Measurements from ENCODE around the gene GABRB1.

The GABRB1 gene

GRCh38 chr4:47049347-47049746, 18.0 kb downstream of the GABRB1 start:
- no peak for DNase-seq (ENCODE audit: low spot score)

DNA sequence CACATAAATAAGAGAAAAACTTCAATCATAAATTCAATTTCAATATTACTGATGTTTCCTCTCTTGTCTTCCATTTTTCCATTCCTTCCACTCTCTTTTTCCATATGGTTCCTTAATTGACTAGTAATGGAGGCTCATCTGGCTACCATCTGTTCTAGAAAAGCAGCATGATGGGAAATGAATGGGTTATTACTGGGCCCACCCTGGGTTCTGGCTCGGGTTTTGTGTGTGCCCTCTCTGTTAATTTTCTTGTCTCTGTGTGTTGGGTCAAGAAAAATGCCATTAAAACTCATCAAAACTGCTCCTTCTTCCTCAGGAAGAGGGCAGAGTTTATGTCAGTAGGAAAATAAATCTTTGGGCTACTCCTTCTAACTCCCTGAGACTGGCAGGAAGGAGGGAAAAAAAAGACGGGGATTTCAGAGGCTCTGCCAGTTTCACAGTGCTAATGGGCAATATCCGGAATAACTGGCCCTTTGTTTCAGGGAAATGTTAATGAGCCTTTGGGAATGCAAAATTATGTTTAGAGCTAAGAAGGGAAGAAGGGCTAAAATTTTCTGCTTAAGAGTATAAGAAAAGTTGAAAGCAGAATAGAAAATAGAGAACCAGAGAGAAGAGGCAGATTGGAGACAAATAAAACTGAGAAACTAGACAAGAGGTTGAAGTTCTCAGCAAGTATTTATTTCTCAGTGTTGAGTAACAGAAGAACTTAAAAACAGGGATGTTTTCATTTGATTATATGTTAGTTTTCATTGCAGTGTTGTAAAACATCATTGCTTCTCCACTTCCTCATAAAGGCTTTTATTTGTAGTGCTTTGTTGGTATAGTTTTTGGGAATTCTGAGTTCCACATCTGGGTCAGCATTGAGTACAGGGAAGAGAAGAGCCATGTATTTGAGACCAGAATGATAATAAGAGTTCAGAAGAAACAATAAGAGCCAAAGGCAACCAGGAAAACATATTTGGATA, 19.7 kb downstream of the GABRB1 start:
- DNase-seq (ENCODE audit: low spot score): no peak

DNA sequence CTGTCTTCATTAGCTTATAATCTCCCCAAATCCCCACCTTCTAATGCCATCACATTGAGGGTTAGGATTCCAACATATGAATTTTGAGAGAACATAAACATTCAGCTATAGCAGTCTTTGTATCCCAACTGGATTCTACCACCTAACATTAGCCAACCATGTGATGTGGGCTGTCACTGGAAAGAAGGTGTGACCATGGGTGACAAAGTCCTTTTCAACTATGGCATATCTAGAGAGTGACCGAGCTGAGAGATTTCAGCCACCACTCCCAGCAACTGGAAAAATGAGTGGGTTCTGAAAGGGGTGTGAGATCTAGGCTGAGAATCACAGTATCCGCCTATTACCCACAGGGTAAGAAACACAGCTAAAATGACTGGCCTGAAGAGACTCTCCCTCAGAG, 22.1 kb downstream of the GABRB1 start:
- DNase-seq (ENCODE audit: low spot score): no peak

DNA sequence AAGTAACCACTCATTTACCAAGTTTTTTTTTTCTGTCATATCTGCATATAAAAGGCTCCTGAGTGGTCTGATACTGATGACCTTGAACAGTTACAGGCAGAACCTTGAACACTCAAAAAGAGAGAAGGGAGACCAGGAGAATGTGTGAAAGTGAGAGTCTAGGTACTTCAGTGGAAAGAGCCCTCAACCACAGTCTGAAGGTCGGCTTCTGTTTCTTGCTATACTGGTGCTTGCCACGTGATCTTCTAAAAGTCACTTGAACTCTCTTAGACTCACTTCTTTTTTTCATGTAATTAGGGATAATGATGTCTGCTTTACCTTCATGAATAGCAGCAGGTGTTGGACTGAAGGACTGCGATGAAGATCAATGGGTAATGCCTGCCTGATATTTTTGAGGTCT, 22.8 kb downstream of the GABRB1 start:
- no peak for DNase-seq (ENCODE audit: low spot score)

DNA sequence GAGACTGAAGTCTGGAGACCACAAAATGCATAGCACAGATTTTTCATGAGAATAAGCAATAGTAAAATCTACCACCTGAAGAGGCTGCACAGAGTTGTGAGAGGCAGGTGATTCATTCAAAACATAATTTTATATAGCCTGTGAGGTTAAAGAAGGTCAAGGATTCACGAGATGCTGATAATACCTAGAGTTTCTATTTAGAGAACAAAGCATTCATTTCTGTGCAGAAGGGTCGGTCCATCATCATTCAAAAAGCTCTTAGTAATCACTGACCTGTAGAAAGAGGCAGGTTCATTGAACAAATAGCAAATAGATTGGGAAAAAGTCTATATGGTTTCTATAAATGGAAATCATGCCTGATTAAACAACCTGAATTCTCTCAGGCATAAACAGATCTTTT, 26.6 kb downstream of the GABRB1 start:
- no peak for DNase-seq (ENCODE audit: low spot score)

DNA sequence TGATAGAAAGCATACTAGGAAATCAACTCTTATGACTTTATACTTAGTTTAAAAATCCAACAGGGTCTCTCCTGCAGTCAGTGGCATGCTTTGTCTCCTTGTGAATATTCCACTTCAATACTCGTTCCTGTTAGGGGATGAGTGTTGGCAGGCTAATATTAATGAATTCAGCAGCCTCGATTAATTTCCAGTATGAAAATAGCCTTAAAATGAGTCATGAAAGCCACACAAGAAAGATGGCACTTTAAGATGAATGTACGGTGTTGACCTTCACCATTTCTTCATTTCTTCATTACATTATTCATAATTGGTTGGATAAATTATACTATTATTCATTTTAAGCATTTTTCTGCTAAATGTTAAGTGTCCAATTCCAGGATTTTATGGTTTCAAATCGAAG, 29.2 kb downstream of the GABRB1 start:
- no peak for DNase-seq (ENCODE audit: low spot score)

DNA sequence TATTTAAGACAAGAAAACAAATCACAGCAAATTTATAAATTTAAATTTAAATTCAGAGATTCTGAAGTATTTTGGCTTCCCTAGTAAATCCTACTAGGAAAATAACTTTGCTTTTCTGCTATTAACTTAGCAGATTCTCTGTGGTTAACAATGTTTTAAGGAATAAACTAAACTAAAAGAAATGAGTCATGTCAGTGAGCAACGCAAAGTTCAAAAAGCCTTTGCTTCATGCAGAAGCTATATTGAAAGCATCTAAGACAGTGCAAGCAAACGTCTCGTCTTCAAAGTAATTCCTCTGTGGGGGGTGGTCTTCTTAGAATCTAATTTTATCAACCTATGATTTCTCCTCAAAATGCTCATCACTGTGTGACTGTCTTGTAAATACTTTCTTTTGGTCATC, 30.1 kb downstream of the GABRB1 start:
- no peak for DNase-seq (ENCODE audit: low spot score)

- no peak for DNase-seq (ENCODE audit: low spot score)
Measured at GRCh38 chr4:47065051-47065481, 33.7 kb downstream of the GABRB1 start.

GRCh38 chr4:47068986-47069385, 37.6 kb downstream of the GABRB1 start:
- DNase-seq (ENCODE audit: low spot score): no peak

DNA sequence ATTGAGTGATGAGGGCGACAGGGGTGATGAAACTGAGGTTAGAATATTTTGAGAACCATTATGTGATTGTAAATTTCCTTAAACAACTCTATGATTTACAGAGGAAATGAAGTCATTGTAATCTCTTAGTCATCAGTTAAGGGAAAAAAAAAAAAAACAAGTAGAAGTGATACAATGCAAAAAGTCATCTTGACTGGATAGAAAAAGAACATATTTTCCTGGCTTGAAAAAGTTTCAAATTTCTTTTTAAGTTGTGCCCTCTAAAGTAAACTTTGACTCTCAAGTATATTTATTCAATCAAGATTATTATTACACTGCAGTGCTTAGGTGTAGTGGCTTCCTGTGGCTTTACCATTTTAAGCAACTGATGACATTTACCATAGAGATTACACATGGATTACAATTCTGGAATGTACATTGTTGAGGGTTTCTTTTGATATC, 40.6 kb downstream of the GABRB1 start:
- DNase-seq (ENCODE audit: low spot score): no peak

- DNase-seq (ENCODE audit: low spot score): no peak
Measured at GRCh38 chr4:47073647-47074046, 42.3 kb downstream of the GABRB1 start.

GRCh38 chr4:47074816-47075215, 43.4 kb downstream of the GABRB1 start:
- no peak for DNase-seq (ENCODE audit: low spot score)

DNA sequence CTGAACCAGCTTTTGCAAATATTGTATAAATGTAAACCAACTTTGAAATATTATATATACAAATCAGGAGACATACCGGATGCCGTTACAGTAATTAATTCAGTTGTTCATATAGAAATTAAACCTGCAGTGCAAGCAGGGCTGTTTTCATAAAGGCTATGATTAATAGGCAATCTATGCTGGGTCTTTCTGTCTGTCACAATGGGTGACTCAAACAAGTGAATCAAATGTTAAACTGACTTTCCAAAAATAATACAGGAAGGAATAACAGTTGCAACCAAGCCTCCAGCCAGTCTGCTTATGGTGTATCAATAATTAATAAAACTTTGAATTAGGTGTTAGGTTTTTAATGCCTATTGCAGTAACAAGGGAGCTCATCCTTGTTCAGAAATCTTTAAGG, 43.9 kb downstream of the GABRB1 start:
- DNase-seq (ENCODE audit: low spot score): no peak

DNA sequence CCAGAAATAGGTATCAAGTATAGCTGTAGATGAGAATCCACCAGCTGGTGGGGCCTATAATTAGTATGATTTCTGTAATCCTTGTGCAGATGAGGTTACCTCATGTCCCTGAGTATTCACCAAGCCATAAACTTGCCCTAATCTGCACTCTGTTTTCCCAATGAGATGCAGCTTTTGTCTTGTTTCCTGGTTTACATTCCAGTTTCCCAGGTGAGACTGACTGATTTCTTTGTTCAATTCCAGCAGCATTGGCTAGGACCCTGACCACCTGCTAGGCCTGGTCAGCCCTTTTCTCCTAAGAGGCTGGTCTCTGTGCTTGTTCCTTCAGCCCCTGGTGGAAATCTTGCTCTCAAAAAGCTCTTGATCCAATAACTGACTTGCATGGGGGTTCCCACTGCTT, 44.6 kb downstream of the GABRB1 start:
- DNase-seq (ENCODE audit: low spot score): no peak

DNA sequence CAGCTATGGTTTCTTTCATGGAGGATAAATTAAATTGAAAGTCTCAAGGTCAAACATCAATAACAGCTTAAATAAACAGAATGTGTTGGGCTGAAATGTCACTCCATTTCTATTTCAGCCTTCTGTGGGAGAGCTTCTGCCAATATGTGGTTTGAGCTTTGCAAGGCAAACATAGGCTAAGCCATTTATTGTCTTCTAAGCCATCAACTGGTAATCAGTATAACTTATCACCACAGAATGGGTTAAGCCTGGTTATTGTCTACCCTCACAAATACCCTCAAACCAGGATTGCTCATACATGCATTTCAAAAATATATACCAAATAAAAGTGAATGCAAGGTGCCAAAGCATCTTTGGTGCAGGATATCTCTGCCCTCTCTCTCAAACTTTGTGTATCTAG, 52.7 kb downstream of the GABRB1 start:
- no peak for DNase-seq (ENCODE audit: low spot score)

GRCh38 chr4:47084795-47085194, 53.4 kb downstream of the GABRB1 start:
- DNase-seq (ENCODE audit: low spot score): no peak

- no peak for DNase-seq (ENCODE audit: low spot score)
Measured at GRCh38 chr4:47088298-47088697, 56.9 kb downstream of the GABRB1 start.

DNA sequence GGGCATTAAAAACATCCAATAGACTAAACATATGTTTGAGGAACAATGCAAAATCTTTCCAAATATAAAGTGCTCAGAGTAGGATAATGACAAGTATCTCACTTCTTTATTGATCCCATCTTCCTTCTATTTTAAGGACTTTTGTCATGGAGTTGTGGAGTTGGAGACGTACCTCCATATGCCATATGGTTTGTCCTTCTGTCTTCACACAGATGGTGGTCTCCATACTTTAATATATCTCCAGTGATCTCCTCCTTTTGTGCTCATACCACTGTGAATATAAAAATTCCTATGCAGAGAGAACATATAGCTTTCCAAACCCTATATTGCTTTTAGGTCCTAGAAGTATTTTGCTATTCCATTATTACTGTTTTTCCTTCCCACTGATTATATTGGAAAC, 64.5 kb downstream of the GABRB1 start:
- no peak for DNase-seq (ENCODE audit: low spot score)

DNA sequence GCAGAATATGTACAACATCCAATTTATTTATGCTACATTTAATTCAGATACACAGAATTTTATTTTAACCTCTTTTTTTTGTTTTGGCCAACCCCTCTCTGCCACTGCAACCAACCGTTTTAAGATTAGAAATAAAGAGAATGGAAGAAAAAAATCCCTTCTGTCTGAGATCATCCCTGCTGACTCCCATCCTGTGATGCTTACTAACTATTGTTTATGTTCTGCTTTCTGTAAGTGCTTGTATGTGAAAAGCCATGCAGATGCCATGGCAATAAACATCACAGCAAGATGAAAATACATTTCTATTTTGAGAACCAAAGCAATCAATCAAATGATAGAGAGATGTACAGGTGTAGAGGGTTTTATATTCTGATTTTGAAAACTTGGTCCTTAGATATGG, 70.1 kb downstream of the GABRB1 start:
- no peak for DNase-seq (ENCODE audit: low spot score)

DNA sequence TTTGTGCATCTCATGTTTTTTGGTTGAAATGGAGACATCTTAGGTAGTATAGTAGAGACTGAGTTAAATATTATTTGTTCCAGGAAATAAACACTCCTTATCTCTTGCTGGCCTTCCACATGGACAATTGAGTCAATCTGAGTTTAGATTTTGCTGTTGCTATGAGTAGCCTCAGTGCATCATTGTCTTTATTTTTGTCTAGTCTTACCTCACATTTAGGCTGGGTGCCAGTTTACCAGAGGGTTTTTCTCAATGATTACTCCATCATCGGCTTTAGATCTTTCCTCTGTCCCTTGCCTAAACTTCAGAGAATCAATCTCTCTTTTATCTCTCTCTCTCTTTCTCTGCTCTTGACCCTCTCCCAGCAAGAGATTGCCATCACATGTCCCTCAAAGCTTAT, 73.6 kb downstream of the GABRB1 start:
- DNase-seq (ENCODE audit: low spot score): no peak

GRCh38 chr4:47106561-47106960, 75.2 kb downstream of the GABRB1 start:
- DNase-seq (ENCODE audit: low spot score): no peak

DNA sequence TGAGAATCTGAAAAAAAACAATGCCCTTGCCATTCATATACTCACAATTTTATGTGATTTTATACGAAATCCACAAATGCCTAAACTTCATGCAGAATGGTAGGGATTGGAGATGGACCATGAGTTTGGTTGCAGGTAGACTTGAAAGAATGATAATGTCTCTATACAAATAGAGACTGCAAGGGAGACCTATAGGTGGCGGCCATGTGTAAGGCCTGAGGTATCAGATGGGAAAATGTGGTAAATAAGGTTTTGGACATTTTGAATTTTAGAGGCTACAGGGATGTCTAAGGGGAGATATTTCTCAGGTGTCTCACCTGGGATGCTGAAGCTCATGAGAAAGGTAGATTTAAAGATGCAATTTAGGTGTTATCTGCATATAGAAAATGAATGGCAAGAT, 78.0 kb downstream of the GABRB1 start:
- DNase-seq (ENCODE audit: low spot score): no peak

DNA sequence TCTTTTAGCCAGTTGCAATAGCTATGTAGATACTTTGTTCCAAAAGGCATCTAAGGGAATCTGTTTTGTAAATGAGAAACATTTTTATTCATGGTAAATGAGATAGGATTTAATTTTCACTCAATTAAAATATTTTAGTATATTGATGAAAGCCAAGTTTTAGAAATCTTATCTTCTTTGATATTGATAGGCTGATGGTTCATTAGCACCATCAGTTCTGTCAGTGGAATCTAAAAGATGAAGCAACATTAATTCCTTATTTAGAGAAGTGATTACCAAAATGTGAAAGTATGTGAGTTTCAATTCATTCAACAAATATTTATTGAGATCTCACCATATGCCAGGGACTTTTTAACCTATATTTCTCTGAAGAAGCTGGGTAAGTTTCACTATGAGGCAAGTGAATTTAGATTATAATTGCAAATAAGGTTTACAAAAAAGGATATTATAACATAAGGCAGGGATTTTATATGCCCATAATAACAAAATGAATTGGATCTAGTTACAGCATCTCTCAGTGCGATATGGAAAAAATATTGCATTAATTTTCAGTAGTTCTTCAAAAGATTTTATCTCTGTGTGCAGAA, 79.3 kb downstream of the GABRB1 start:
- DNase-seq (ENCODE audit: low spot score): no peak

Data from HuH-7.5 (cell line).